ENCODE data around the gene CNTFR.

Gene CNTFR

DNA sequence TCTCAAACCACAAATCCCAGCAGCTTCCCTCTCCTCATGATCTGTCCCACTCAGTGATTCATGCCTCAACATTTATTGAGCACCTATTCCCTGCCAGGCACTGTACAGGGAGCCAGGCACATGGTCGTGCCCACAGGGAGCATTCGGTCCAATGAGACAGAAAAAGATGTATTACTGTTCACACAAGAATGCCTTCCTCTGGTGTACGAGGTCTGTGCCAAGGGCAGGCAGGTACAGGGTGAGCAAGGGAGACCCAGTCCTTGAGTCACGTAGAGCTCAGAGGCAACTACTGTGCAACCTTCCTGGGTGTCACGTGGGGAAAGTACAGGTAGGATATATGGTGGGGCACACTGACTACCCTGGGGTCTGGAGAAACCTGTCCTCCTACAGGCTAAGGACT lies 4.6 kb downstream of the CNTFR start:
- H3K36me3 ChIP-seq (ENCODE audit: control insufficient read depth, low read length), result no peaks in the 10 kb centered on the region
- peaks cover 54% of the 10 kb centered on the region for H3K27me3 ChIP-seq (ENCODE audit: control insufficient read depth, low read length)
- no peaks in the 10 kb centered on the region for H4K20me1 ChIP-seq (ENCODE audit: control insufficient read depth, insufficient read depth, low read depth, low read length)
- no peak overlapping the region for H3K4me3 ChIP-seq (ENCODE audit: low read length)
- no peaks in the 10 kb centered on the region for H3K9me2 ChIP-seq (replicated peaks; ENCODE audit: control insufficient read depth, low read length)
- no peaks in the 10 kb centered on the region for H3K79me2 ChIP-seq (ENCODE audit: control insufficient read depth, low read length)
- H3F3A ChIP-seq (ENCODE audit: control insufficient read depth, insufficient read depth), result no peaks in the 10 kb centered on the region
- no peaks in the 10 kb centered on the region for H3K9me3 ChIP-seq (ENCODE audit: control insufficient read depth, insufficient read depth, low read length)
- TF ChIP-seq EZH2phosphoT487 (IDR thresholded peaks at IDR 0.05; ENCODE audit: borderline replicate concordance, low read length), result no peak
- TF ChIP-seq, protein P1, sequence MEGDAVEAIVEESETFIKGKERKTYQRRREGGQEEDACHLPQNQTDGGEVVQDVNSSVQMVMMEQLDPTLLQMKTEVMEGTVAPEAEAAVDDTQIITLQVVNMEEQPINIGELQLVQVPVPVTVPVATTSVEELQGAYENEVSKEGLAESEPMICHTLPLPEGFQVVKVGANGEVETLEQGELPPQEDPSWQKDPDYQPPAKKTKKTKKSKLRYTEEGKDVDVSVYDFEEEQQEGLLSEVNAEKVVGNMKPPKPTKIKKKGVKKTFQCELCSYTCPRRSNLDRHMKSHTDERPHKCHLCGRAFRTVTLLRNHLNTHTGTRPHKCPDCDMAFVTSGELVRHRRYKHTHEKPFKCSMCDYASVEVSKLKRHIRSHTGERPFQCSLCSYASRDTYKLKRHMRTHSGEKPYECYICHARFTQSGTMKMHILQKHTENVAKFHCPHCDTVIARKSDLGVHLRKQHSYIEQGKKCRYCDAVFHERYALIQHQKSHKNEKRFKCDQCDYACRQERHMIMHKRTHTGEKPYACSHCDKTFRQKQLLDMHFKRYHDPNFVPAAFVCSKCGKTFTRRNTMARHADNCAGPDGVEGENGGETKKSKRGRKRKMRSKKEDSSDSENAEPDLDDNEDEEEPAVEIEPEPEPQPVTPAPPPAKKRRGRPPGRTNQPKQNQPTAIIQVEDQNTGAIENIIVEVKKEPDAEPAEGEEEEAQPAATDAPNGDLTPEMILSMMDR (IDR thresholded peaks at IDR 0.05; ENCODE audit: low read depth, low read length, poor library complexity, severe bottlenecking), result no peak
- H3K4me2 ChIP-seq (ENCODE audit: low read length), result no peak overlapping the region
- no peaks in the 10 kb centered on the region for H3K4me1 ChIP-seq (ENCODE audit: control insufficient read depth, low read length)
- H3K27ac ChIP-seq (ENCODE audit: low read depth, low read length), result no peak overlapping the region

DNA sequence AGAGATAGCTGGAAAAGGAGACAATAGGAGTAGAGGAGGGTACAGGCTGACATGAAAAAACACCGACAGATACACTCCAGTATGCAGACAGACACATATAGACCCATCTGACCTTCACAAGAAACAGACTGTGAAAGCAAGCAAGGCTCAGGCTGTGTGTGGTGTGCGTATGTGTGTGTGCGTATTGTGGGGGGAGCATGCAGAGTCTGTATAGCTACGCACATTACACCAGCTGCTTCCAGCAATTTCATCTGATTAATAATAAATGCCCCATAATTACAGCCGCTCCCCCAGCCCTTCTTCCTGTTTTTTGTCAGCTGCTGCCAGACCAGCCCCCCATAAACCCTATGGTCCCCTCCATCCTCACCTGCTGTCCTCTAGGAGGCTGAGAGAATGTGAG lies 6.7 kb downstream of the CNTFR start:
- no peaks in the 10 kb centered on the region for H3K4me1 ChIP-seq (ENCODE audit: control insufficient read depth, low read length)
- no peaks in the 10 kb centered on the region for H3F3A ChIP-seq (ENCODE audit: control insufficient read depth, insufficient read depth)
- H3K27ac ChIP-seq (ENCODE audit: low read depth, low read length), result no peak overlapping the region
- no peaks in the 10 kb centered on the region for H3K36me3 ChIP-seq (ENCODE audit: control insufficient read depth, low read length)
- H3K79me2 ChIP-seq (ENCODE audit: control insufficient read depth, low read length), result no peaks in the 10 kb centered on the region
- no peak overlapping the region for H3K4me3 ChIP-seq (ENCODE audit: low read length)
- no peak overlapping the region for H3K4me2 ChIP-seq (ENCODE audit: low read length)
- H4K20me1 ChIP-seq (ENCODE audit: control insufficient read depth, insufficient read depth, low read depth, low read length), result no peaks in the 10 kb centered on the region
- TF ChIP-seq, protein P1 (IDR thresholded peaks at IDR 0.05; ENCODE audit: low read depth, low read length, poor library complexity, severe bottlenecking), result no peak
- no peak for TF ChIP-seq EZH2phosphoT487 (IDR thresholded peaks at IDR 0.05; ENCODE audit: borderline replicate concordance, low read length)
- H3K9me2 ChIP-seq (replicated peaks; ENCODE audit: control insufficient read depth, low read length), result no peaks in the 10 kb centered on the region
- H3K9me3 ChIP-seq (ENCODE audit: control insufficient read depth, insufficient read depth, low read length), result no peaks in the 10 kb centered on the region
- peaks cover 63% of the 10 kb centered on the region for H3K27me3 ChIP-seq (ENCODE audit: control insufficient read depth, low read length)

DNA sequence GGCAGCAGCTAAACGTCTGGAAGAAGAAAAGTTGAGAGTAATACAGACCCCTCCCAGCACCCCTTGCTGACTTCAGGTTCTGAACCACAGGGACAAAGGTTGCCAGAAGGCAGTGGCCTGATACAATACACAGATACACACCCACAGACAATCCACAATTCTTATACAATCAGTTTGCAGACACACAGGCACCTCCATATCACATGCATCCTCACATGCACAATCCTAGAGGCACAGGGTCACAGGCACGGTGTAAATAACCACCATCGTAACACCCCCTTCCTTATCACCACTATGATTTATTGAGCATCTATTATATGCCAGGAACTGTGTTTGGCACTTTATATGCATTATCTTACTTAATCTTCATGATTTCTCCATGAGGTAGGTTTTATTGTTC lies 8.2 kb downstream of the CNTFR start:
- Histone ChIP-seq H4K20me1 (ENCODE audit: control insufficient read depth, insufficient read depth, low read depth, low read length) (no peaks in the 10 kb centered on the region), H3K79me2 (ENCODE audit: control insufficient read depth, low read length) (no peaks in the 10 kb centered on the region), H3K27me3 (ENCODE audit: control insufficient read depth, low read length) (peaks cover 56% of the 10 kb centered on the region), H3K9me2 (replicated peaks; ENCODE audit: control insufficient read depth, low read length) (no peaks in the 10 kb centered on the region), H3K27ac (ENCODE audit: low read depth, low read length) (no peak overlapping the region), H3F3A (ENCODE audit: control insufficient read depth, insufficient read depth) (no peaks in the 10 kb centered on the region), H3K4me2 (ENCODE audit: low read length) (no peak overlapping the region), H3K4me1 (ENCODE audit: control insufficient read depth, low read length) (no peaks in the 10 kb centered on the region), H3K36me3 (ENCODE audit: control insufficient read depth, low read length) (no peaks in the 10 kb centered on the region), H3K4me3 (ENCODE audit: low read length) (no peak overlapping the region), H3K9me3 (ENCODE audit: control insufficient read depth, insufficient read depth, low read length) (no peaks in the 10 kb centered on the region)
- no peak for TF ChIP-seq EZH2phosphoT487 (IDR thresholded peaks at IDR 0.05; ENCODE audit: borderline replicate concordance, low read length)
- TF ChIP-seq, protein P1 (IDR thresholded peaks at IDR 0.05; ENCODE audit: low read depth, low read length, poor library complexity, severe bottlenecking), result no peak

DNA sequence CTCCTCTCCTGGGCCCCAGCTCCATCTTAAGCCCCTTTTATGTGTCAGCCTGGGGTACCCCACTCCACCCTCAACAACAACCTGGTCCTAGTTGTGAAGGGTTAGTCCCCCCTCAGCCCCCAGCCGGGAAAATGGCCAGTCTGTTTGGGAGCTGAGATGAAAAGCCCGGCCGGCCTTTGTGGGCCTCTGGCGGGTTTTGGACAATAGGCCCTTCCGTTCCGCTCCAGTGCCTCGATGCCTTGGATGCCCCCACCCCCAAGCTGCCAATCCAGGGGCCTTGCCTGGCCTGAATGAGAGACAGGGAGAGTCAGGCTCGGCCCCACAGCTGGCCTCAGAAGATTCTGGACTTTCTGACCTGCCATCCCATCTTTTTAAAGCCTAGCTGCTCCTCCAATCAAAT lies 9.2 kb downstream of the CNTFR start:
- H3K27ac ChIP-seq (ENCODE audit: low read depth, low read length), result no peak overlapping the region

More for the DNA sequence above, 9.2 kb downstream of the CNTFR start:
- no peak overlapping the region for H3K4me3 ChIP-seq (ENCODE audit: low read length)
- H3K36me3 ChIP-seq (ENCODE audit: control insufficient read depth, low read length), result no peaks in the 10 kb centered on the region
- H3K9me3 ChIP-seq (ENCODE audit: control insufficient read depth, insufficient read depth, low read length), result no peaks in the 10 kb centered on the region
- H3K9me2 ChIP-seq (replicated peaks; ENCODE audit: control insufficient read depth, low read length), result no peaks in the 10 kb centered on the region
- H3K4me2 ChIP-seq (ENCODE audit: low read length), result no peak overlapping the region
- H4K20me1 ChIP-seq (ENCODE audit: control insufficient read depth, insufficient read depth, low read depth, low read length), result no peaks in the 10 kb centered on the region
- TF ChIP-seq, protein P1 (IDR thresholded peaks at IDR 0.05; ENCODE audit: low read depth, low read length, poor library complexity, severe bottlenecking), result no peak
- no peak for TF ChIP-seq EZH2phosphoT487 (IDR thresholded peaks at IDR 0.05; ENCODE audit: borderline replicate concordance, low read length)
- peaks cover 46% of the 10 kb centered on the region for H3K27me3 ChIP-seq (ENCODE audit: control insufficient read depth, low read length)
- H3K79me2 ChIP-seq (ENCODE audit: control insufficient read depth, low read length), result no peaks in the 10 kb centered on the region
- H3F3A ChIP-seq (ENCODE audit: control insufficient read depth, insufficient read depth), result no peaks in the 10 kb centered on the region
- H3K4me1 ChIP-seq (ENCODE audit: control insufficient read depth, low read length), result no peaks in the 10 kb centered on the region
